Osteoblast (primary cell): ENCODE measurements around the gene ADGRG6. TPM values are rescaled to one million over a fixed set of nuclear protein-coding genes. Genes with fewer than 3 reads are reported as not detected.
A peak's percentile ranks its signal among the peaks of the same experiment; 100 is the strongest.

Experiments
- DNase-seq: peaks from one replicate; pipeline ENCODE4 v3.0.0; 2011; ENCODE audit warnings: low spot score, mixed read lengths; ENCODE audit not compliant: insufficient read length; ENCODE audit errors: missing footprints
- H2AFZ ChIP-seq: 2 replicates; pipeline ENCODE4 v1.6.0; 2011; ENCODE audit warnings: mild to moderate bottlenecking, low read length
- H3K27ac ChIP-seq: 2 replicates; pipeline ENCODE4 v1.5.1; 2011; ENCODE audit warnings: mild to moderate bottlenecking, low read depth, low read length, moderate library complexity
- H3K27me3 ChIP-seq: 2 replicates; pipeline ENCODE4 v1.6.0; 2012; ENCODE audit warnings: mild to moderate bottlenecking, control low read depth, inconsistent platforms, low read length, moderate library complexity; ENCODE audit not compliant: insufficient read depth
- H3K36me3 ChIP-seq: 2 replicates; pipeline ENCODE4 v1.5.1; 2011; ENCODE audit warnings: mild to moderate bottlenecking, low read length, control low read depth, moderate library complexity; ENCODE audit not compliant: insufficient read depth
- H3K4me1 ChIP-seq: 2 replicates; pipeline ENCODE4 v1.5.1; 2011; ENCODE audit warnings: mild to moderate bottlenecking, low read length, control low read depth, moderate library complexity; ENCODE audit not compliant: insufficient read depth
- H3K4me2 ChIP-seq: 2 replicates; pipeline ENCODE4 v1.6.0; 2011; ENCODE audit warnings: mild to moderate bottlenecking, low read length; ENCODE audit not compliant: insufficient read depth
- H3K4me3 ChIP-seq: fragments of 200-600 bp; sonication (generic); 3 replicates; pipeline ENCODE4 v1.5.1; 2012; ENCODE audit warnings: mild to moderate bottlenecking, low read length, inconsistent platforms; ENCODE audit not compliant: insufficient read depth
- H3K79me2 ChIP-seq: 2 replicates; pipeline ENCODE4 v1.6.0; 2012; ENCODE audit warnings: mild to moderate bottlenecking, low read length, control low read depth, inconsistent platforms; ENCODE audit not compliant: insufficient read depth
- H3K9me3 ChIP-seq: 2 replicates; pipeline ENCODE4 v1.5.1; 2011; ENCODE audit warnings: low read depth, low read length, control low read depth
- H4K20me1 ChIP-seq: 2 replicates; pipeline ENCODE4 v1.6.0; 2012; ENCODE audit warnings: mild to moderate bottlenecking, low read length, control low read depth; ENCODE audit not compliant: insufficient read depth
- total RNA-seq: library from RNA; depleted of rRNA; stranded (reverse); fragments of >200 nt; gene quantifications from 2 replicates; pipeline ENCODE4 v1.2.3, GENCODE V29; 2012
- TF ChIP-seq, protein P1 (sequence below): IDR thresholded peaks from 2 replicates; pipeline ENCODE4 v1.5.1; 2011; ENCODE audit warnings: mild to moderate bottlenecking, low read depth, low read length, moderate library complexity; ENCODE audit errors: extremely low read depth

The ADGRG6 gene
- total RNA-seq, 1 donor = 0.36 TPM

GRCh38 chr6:142399739-142400138 is 97.9 kb downstream of the ADGRG6 start:
- Histone ChIP-seq H3K4me1 (peaks cover 8% of the 10 kb centered on the region), H4K20me1 (no peaks in the 10 kb centered on the region), H2AFZ (no peak overlapping the region), H3K27me3 (no peaks in the 10 kb centered on the region), H3K4me3 (no peak overlapping the region), H3K27ac (no peak overlapping the region), H3K79me2 (no peaks in the 10 kb centered on the region), H3K4me2 (no peak overlapping the region), H3K9me3 (no peaks in the 10 kb centered on the region), H3K36me3 (no peaks in the 10 kb centered on the region)
- TF ChIP-seq, protein P1, sequence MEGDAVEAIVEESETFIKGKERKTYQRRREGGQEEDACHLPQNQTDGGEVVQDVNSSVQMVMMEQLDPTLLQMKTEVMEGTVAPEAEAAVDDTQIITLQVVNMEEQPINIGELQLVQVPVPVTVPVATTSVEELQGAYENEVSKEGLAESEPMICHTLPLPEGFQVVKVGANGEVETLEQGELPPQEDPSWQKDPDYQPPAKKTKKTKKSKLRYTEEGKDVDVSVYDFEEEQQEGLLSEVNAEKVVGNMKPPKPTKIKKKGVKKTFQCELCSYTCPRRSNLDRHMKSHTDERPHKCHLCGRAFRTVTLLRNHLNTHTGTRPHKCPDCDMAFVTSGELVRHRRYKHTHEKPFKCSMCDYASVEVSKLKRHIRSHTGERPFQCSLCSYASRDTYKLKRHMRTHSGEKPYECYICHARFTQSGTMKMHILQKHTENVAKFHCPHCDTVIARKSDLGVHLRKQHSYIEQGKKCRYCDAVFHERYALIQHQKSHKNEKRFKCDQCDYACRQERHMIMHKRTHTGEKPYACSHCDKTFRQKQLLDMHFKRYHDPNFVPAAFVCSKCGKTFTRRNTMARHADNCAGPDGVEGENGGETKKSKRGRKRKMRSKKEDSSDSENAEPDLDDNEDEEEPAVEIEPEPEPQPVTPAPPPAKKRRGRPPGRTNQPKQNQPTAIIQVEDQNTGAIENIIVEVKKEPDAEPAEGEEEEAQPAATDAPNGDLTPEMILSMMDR = no peak
- no peak for DNase-seq

GRCh38 chr6:142400495-142400894 is 98.7 kb downstream of the ADGRG6 start:
- H3K4me3 ChIP-seq = no peak overlapping the region
- no peaks in the 10 kb centered on the region for H3K79me2 ChIP-seq
- no peak overlapping the region for H2AFZ ChIP-seq
- no peaks in the 10 kb centered on the region for H3K36me3 ChIP-seq
- peak overlapping the region; percentile 4 for H3K4me2 ChIP-seq
- no peaks in the 10 kb centered on the region for H4K20me1 ChIP-seq
- H3K9me3 ChIP-seq = no peaks in the 10 kb centered on the region
- DNase-seq = no peak
- H3K27me3 ChIP-seq = no peaks in the 10 kb centered on the region
- TF ChIP-seq, protein P1 = no peak
- H3K27ac ChIP-seq = no peak overlapping the region
- H3K4me1 ChIP-seq = peaks cover 8% of the 10 kb centered on the region

DNA sequence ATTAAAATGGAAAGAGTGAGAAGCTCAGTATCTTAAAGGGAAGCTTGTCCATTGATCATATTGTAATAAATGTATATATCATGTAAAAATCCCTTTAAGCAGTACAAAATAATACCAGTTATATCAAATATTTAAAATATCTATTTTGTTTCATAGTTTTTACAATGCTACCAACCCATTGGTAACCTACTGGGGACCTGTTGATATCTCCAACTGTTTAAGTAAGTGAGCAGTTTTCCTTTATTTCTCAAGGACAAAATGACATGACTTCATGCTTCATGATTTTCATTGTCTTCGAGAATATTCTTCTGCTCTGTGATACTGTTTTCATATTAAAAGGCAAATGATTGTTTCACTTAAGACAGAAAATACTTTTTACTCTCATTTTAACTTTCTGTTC is 100.0 kb downstream of the ADGRG6 start:
- no peaks in the 10 kb centered on the region for H3K9me3 ChIP-seq
- no peak overlapping the region for H3K4me2 ChIP-seq
- no peaks in the 10 kb centered on the region for H3K27me3 ChIP-seq
- H3K79me2 ChIP-seq = no peaks in the 10 kb centered on the region
- no peak overlapping the region for H3K4me3 ChIP-seq
- H2AFZ ChIP-seq = no peak overlapping the region
- H3K36me3 ChIP-seq = no peaks in the 10 kb centered on the region
- no peak overlapping the region for H3K27ac ChIP-seq
- DNase-seq = no peak
- H4K20me1 ChIP-seq = no peaks in the 10 kb centered on the region
- H3K4me1 ChIP-seq = peaks cover 8% of the 10 kb centered on the region
- TF ChIP-seq, protein P1 = no peak

GRCh38 chr6:142404751-142405150 is 102.9 kb downstream of the ADGRG6 start:
- no peak overlapping the region for H2AFZ ChIP-seq
- H3K79me2 ChIP-seq = no peaks in the 10 kb centered on the region
- no peak overlapping the region for H3K27ac ChIP-seq
- H3K4me2 ChIP-seq = no peak overlapping the region
- TF ChIP-seq, protein P1 = no peak
- no peak overlapping the region for H3K4me3 ChIP-seq
- H4K20me1 ChIP-seq = no peaks in the 10 kb centered on the region
- no peaks in the 10 kb centered on the region for H3K36me3 ChIP-seq
- no peaks in the 10 kb centered on the region for H3K9me3 ChIP-seq
- H3K4me1 ChIP-seq = peaks cover 10% of the 10 kb centered on the region
- no peak for DNase-seq
- no peaks in the 10 kb centered on the region for H3K27me3 ChIP-seq
